HG03520 (cell line): ENCODE results near the gene BHLHE41.

ENCODE experiments used
- ATAC-seq: cut with Tn5 transposase; IDR thresholded peaks from one replicate; pipeline ENCODE4 v1.9.1; 2021; ENCODE audit warnings: mild to moderate bottlenecking, moderate library complexity; ENCODE audit not compliant: unreplicated experiment

The BHLHE41 gene

DNA sequence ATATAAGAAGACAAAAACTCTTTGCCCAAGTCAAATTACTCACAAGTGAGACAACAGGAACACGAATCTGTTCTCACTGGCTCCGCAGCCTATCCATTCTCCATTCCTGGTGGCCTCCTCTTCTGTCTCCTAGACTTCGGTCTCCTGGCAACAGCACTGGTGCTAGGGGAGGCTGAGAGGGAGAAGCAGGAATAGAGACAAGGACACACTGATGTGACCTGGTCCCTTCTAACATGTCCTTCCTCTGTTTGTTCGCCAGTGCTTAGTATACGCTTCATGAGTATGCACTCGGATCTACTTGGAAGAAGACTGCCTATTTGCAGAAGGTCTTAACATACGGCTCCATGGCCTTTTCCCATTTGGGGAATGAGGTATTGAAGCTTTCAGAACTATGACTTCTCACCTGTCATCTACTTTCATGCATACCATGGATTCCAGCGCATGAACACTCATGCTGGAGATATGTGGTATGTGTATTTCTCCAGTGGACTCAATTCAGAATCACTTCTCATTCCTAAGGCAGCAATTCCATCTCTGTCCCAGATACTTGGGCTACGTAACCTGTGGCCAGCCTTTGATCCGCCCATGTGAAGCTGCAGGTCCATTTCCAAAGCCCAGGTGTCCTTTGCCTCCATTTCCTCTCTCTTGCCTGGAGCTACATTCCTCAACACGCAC, 33.9 kb downstream of the BHLHE41 start:
- ATAC-seq = no peak

DNA sequence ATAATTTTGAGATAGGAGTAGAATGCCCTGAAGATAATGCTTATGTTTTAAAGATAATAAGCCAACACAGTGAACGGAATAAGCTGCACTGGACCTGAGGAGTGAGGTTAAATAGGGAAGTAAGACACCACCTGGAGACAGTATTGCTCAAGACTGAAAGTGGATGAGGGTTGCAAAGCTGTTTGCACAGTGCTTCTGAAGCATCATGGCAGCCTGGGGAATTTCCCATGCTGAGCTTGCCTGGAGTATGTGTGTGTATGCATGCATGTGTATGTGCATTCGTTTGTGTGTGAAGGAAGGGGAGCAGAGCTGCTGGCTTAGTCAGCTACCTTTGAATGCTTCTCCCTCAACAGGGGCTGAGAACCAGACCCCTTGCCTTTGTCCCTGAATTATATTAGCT, 35.8 kb downstream of the BHLHE41 start:
- peak; percentile 98 for ATAC-seq

DNA sequence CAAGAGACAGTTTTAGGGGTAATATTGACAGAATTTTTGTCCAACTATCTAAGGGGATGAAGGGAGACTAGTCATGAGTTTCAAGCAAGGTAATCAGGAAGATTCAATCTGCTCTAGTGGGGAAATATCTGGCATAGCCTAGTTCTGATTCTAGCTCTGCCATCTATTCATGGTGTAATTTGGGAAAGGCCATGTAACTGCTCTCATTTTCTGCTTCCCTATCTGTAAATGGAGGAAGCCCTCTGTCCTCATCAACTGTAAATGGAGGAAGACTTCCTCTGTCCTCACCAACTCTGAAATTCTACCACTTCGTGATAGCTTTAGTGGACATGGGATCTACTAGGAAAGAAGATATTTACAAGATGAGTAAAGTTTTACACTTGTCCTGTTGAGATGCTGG, 37.9 kb downstream of the BHLHE41 start:
- ATAC-seq = no peak

DNA sequence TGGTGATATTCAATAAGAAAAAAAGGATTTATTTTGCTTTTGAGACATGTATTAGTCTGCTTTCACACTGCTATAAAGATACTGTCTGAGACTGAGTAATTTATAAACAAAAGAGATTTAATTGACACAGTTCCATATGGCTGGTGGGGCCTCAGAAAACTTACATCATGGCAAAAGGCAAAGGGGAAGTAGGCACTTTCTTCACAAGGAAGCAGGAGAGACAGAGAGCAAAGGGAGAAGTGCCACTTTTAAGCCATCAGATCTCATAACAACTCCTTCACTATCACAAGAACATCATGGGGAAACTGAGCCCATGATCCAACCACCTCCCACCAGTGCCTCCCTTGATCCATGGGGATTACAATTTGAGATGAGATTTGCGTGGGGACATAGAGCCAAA, 43.9 kb downstream of the BHLHE41 start:
- no peak for ATAC-seq

DNA sequence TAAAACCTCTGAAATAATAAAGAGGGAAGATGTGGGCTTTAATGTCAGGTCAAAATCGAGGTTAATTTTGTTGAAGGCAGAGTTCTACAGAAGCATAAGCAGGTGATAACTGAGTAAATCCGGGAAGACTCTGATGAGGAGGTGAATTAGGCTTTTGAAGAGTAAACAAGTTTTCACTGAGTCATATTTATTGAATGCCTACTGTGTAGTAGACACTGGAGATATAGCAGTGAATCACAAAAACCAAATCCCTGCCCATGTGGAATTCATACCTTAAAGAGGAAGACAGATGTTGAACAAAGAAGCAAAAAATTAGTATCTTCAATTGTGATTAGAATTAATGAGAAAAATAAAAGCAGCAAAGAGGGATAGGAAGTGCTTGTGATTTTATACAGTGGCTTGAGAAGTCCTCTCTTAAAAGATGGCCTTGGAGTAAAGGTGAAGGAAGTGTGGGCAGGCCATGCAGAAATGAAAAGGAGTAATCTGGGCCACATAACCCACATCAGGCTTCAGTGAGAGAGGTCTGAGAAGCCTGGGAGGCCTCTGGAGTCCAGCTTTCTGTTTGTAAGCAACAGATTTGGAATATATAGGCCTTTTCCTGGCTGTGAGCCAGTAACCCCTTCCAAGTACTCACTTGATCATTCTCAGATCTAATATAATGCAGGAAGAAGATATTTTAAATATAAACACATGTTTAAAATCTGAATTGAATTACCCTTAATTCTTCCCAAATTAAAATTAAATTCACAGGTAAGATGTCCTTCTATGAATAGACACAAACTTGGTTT, 46.7 kb downstream of the BHLHE41 start:
- no peak for ATAC-seq
